ENCODE data around the gene TRIM58.

- TF ChIP-seq ZSCAN5A (tag by site-specific recombination; IDR thresholded peaks at IDR 0.05) (no peak), CTCF (tag by site-specific recombination; IDR thresholded peaks at IDR 0.05) (no peak), ZNF747 (tag by site-specific recombination; IDR thresholded peaks at IDR 0.05) (no peak), ZNF580 (tag by site-specific recombination; IDR thresholded peaks at IDR 0.05) (no peak), PATZ1 (tag by site-specific recombination; IDR thresholded peaks at IDR 0.05) (no peak), ZNF239 (tag by site-specific recombination; IDR thresholded peaks at IDR 0.05) (no peak), YY1 (tag by site-specific recombination; IDR thresholded peaks at IDR 0.05) (no peak), KLF8 (tag by site-specific recombination; IDR thresholded peaks at IDR 0.05) (no peak), BCL6B (tag by site-specific recombination; IDR thresholded peaks at IDR 0.05) (no peak), ZBTB11 (tag by site-specific recombination; conservative IDR thresholded peaks at IDR 0.05; ENCODE audit: low read depth) (no peak), REPIN1 (tag by site-specific recombination; IDR thresholded peaks at IDR 0.05; ENCODE audit: low read depth) (no peak), ZNF626 (tag by site-specific recombination; IDR thresholded peaks at IDR 0.05) (no peak), SETDB1 (IDR thresholded peaks at IDR 0.05; ENCODE audit: insufficient read length, low read length) (no peak), ZNF704 (tag by site-specific recombination; IDR thresholded peaks at IDR 0.05) (no peak)
These were observed 63.0 kb downstream of the TRIM58 start, which contains the start of gene OR2T8 for GRCh38 chr1:247919952-247920351.
